HepG2 (cell line): Measurements from ENCODE around the gene ZNF221. TPM values are rescaled to one million over a fixed set of nuclear protein-coding genes. Genes with fewer than 3 reads are reported as not detected.

ENCODE experiments used
- ATF1 ChIP-seq: IDR thresholded peaks from 2 replicates; pipeline ENCODE4 v1.6.1; 2016; ENCODE audit warnings: mild to moderate bottlenecking, control low read depth
- CCDC6 ChIP-seq: sonication (generic); formaldehyde crosslinking; IDR thresholded peaks from 2 replicates; pipeline ENCODE4 v1.8.1; 2022; ENCODE audit warnings: mild to moderate bottlenecking, missing genetic modification reagents, moderate library complexity
- FOXO4 ChIP-seq: sonication (generic); formaldehyde crosslinking; conservative IDR thresholded peaks from 2 replicates; pipeline ENCODE4 v1.8.1; 2023; ENCODE audit warnings: missing genetic modification reagents
- KLF9 ChIP-seq: IDR thresholded peaks from 2 replicates; pipeline ENCODE4 v1.6.1; 2016; ENCODE audit warnings: low read depth
- PAX8 ChIP-seq: sonication (generic); formaldehyde crosslinking; IDR thresholded peaks from 2 replicates; pipeline ENCODE4 v1.8.0; 2022; ENCODE audit warnings: mild to moderate bottlenecking, missing genetic modification reagents, borderline replicate concordance
- POLR2G ChIP-seq: fragments of 200-400 bp; formaldehyde crosslinking; IDR thresholded peaks from 2 replicates; pipeline ENCODE4 v1.6.1; 2018; ENCODE audit warnings: mild to moderate bottlenecking, low read depth, low read length, moderate library complexity
- RFX3 ChIP-seq: IDR thresholded peaks from 2 replicates; pipeline ENCODE4 v1.6.1; 2016; ENCODE audit warnings: missing biosample characterization, missing genetic modification reagents
- RNF219 ChIP-seq: sonication (generic); formaldehyde crosslinking; IDR thresholded peaks from 2 replicates; pipeline ENCODE4 v1.5.0; 2020; ENCODE audit warnings: mild to moderate bottlenecking, missing genetic modification reagents
- SAP130 ChIP-seq: IDR thresholded peaks from 2 replicates; pipeline ENCODE4 v1.6.1; 2016; ENCODE audit warnings: low read depth
- SRSF1 ChIP-seq: fragments of 200-400 bp; formaldehyde crosslinking; optimal IDR thresholded peaks from 2 replicates; pipeline ENCODE3; 2017; ENCODE audit warnings: mild to moderate bottlenecking, low read depth, low read length, moderate library complexity
- SRSF4 ChIP-seq: fragments of 200-400 bp; formaldehyde crosslinking; IDR thresholded peaks from one replicate; pipeline ENCODE4 v1.6.1; 2018; ENCODE audit warnings: mild to moderate bottlenecking, low read depth, low read length, moderate library complexity; ENCODE audit not compliant: poor library complexity, severe bottlenecking
- SYNCRIP ChIP-seq: fragments of 200-400 bp; formaldehyde crosslinking; IDR thresholded peaks from 2 replicates; pipeline ENCODE4 v1.6.1; 2018; ENCODE audit warnings: mild to moderate bottlenecking, low read depth, low read length; ENCODE audit not compliant: insufficient read depth
- TCF7 ChIP-seq: sonication (generic); IDR thresholded peaks from 2 replicates; pipeline ENCODE4 v1.6.1; 2016; ENCODE audit warnings: antibody characterized with exemption, low read depth
- ZMAT3 ChIP-seq: sonication (generic); formaldehyde crosslinking; conservative IDR thresholded peaks from 2 replicates; pipeline ENCODE4 v1.7.0; 2021; ENCODE audit warnings: missing genetic modification reagents
- ZNF451 ChIP-seq: sonication (generic); formaldehyde crosslinking; IDR thresholded peaks from 2 replicates; pipeline ENCODE4 v1.5.0; 2020; ENCODE audit warnings: mild to moderate bottlenecking, missing genetic modification reagents
- ZNF496 ChIP-seq: sonication (generic); formaldehyde crosslinking; IDR thresholded peaks from 2 replicates; pipeline ENCODE4 v1.8.1; 2023; ENCODE audit warnings: mild to moderate bottlenecking, moderate library complexity, missing genetic modification reagents; ENCODE audit not compliant: insufficient replicate concordance
- ZNF570 ChIP-seq: sonication (generic); formaldehyde crosslinking; IDR thresholded peaks from 2 replicates; pipeline ENCODE4 v1.4.0; 2020; ENCODE audit warnings: mild to moderate bottlenecking, missing genetic modification reagents, borderline replicate concordance
- ZNF772 ChIP-seq: sonication (generic); formaldehyde crosslinking; IDR thresholded peaks from 2 replicates; pipeline ENCODE4 v1.5.0; 2020; ENCODE audit warnings: mild to moderate bottlenecking, missing genetic modification reagents
- ZNF773 ChIP-seq: sonication (generic); formaldehyde crosslinking; IDR thresholded peaks from 2 replicates; pipeline ENCODE4 v1.4.0; 2020; ENCODE audit warnings: missing genetic modification reagents, borderline replicate concordance
- ZNF792 ChIP-seq: IDR thresholded peaks from 2 replicates; pipeline ENCODE4 v1.6.1; 2016
- polyA plus RNA-seq, 8 experiments: library from polyadenylated mRNA; depleted of rRNA in 3 of 8; stranded (reverse) in 7 of 8; unstranded in 1 of 8; fragments of >200 nt; fragmentation: Illumina TruSeq in 4 of 8; extraction: Trizol in 4 of 8; gene quantifications; 2 replicates each; pipeline versions ENCODE4 v1.2.1 to v1.2.3, GENCODE V29; 2011 to 2016; ENCODE audit warnings: low read depth in 4 of 8, missing spikeins in 1 of 8, mixed read lengths in 1 of 8; ENCODE audit not compliant: insufficient read depth in 1 of 8
- total RNA-seq, 5 experiments: library from RNA; depleted of rRNA; stranded (reverse); fragments of >200 nt; fragmentation: Illumina TruSeq; extraction: Trizol; gene quantifications; 2 replicates each; pipeline ENCODE4 v1.2.3, GENCODE V29; 2016; ENCODE audit warnings: low read depth in 1 of 5
- TF ChIP-seq, protein P1 (sequence below): IDR thresholded peaks from 2 replicates; pipeline ENCODE4 v1.6.1; 2016; ENCODE audit warnings: mild to moderate bottlenecking, missing biosample characterization, missing genetic modification reagents
- TF ChIP-seq, protein P2 (sequence below): sonication (generic); formaldehyde crosslinking; IDR thresholded peaks from 2 replicates; pipeline ENCODE4 v1.4.0; 2020; ENCODE audit warnings: mild to moderate bottlenecking, missing genetic modification reagents

Gene ZNF221
- total and polyA plus RNA-seq, 2 of the 13 experiments (the other 11 are each of a cell fraction or from before 2014, with no cell fraction given), result 0.48 to 3.4 TPM

GRCh38 chr19:44002566-44003460, 51.8 kb downstream of the ZNF221 start, which contains the start of gene ZNF230 (continued):
- TF ChIP-seq ZNF772 (CRISPR knock-in tag) (no peak), SYNCRIP (no peak), CCDC6 (peak; percentile 87; the same call in 1 of the 2 replicates), PAX8 (CRISPR knock-in tag) (no peak), ZMAT3 (0 out of 2 replicates have a peak, but pooled peaks have one; percentile 44), SAP130 (peak; percentile 96), RNF219 (CRISPR knock-in tag) (no peak), FOXO4 (CRISPR knock-in tag) (no peak), ZNF792 (CRISPR knock-in tag) (0 out of 2 replicates have a peak, but pooled peaks have one; percentile 13), SRSF4 (no peak), ZNF570 (CRISPR knock-in tag) (no peak), ZNF451 (CRISPR knock-in tag) (no peak), ATF1 (peak; percentile 81), ZNF496 (no peak), SRSF1 (no peak), RFX3 (CRISPR knock-in tag) (no peak; the same call in 1 of the 2 replicates), TCF7 (peak; percentile 19; the same call in 1 of the 2 replicates), KLF9 (CRISPR knock-in tag) (no peak), ZNF773 (no peak), POLR2G (peak; percentile 75)
- TF ChIP-seq, protein P1, sequence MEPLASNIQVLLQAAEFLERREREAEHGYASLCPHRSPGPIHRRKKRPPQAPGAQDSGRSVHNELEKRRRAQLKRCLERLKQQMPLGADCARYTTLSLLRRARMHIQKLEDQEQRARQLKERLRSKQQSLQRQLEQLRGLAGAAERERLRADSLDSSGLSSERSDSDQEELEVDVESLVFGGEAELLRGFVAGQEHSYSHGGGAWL (CRISPR knock-in tag), result no peak
- TF ChIP-seq, protein P2, sequence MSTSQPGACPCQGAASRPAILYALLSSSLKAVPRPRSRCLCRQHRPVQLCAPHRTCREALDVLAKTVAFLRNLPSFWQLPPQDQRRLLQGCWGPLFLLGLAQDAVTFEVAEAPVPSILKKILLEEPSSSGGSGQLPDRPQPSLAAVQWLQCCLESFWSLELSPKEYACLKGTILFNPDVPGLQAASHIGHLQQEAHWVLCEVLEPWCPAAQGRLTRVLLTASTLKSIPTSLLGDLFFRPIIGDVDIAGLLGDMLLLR (CRISPR knock-in tag), result no peak
